Thyroid gland (tissue), 4 donors: Measurements from ENCODE around the gene DYNLT2B.

Source experiments
- POLR2A ChIP-seq, 2 donors: fragments of 450-650 bp; IDR thresholded peaks; one replicate each; pipeline ENCODE4 v1.6.1; 2017; ENCODE audit warnings: antibody characterized with exemption in 2 of 2, mild to moderate bottlenecking in 2 of 2, moderate library complexity in 1 of 2
- TF ChIP-seq, protein P1 (sequence below), 6 experiments: fragments of 200-600 bp in 3 of 6; fragments of 450-650 bp in 3 of 6; sonication (generic) in 3 of 6; IDR thresholded peaks; one replicate each; pipeline ENCODE4 v1.5.1; 2016 to 2019; ENCODE audit warnings: antibody characterized with exemption in 6 of 6, mild to moderate bottlenecking in 2 of 6, inconsistent platforms in 1 of 6, moderate library complexity in 1 of 6

- no peak for TF ChIP-seq POLR2A (IDR thresholded peaks at IDR 0.05)
- TF ChIP-seq, protein P1, sequence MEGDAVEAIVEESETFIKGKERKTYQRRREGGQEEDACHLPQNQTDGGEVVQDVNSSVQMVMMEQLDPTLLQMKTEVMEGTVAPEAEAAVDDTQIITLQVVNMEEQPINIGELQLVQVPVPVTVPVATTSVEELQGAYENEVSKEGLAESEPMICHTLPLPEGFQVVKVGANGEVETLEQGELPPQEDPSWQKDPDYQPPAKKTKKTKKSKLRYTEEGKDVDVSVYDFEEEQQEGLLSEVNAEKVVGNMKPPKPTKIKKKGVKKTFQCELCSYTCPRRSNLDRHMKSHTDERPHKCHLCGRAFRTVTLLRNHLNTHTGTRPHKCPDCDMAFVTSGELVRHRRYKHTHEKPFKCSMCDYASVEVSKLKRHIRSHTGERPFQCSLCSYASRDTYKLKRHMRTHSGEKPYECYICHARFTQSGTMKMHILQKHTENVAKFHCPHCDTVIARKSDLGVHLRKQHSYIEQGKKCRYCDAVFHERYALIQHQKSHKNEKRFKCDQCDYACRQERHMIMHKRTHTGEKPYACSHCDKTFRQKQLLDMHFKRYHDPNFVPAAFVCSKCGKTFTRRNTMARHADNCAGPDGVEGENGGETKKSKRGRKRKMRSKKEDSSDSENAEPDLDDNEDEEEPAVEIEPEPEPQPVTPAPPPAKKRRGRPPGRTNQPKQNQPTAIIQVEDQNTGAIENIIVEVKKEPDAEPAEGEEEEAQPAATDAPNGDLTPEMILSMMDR (IDR thresholded peaks at IDR 0.05), result no peak
These were observed 30.7 kb upstream of the DYNLT2B start for GRCh38 chr3:196348698-196349097.
